Neural progenitor cell (in vitro differentiated cells): Measurements from ENCODE around the gene RGS5. TPM values are rescaled to one million over a fixed set of nuclear protein-coding genes. Genes with fewer than 3 reads are reported as not detected.

Experiments used
- DNase-seq: peaks from one replicate; pipeline ENCODE4 v3.0.0-alpha.2; 2016; ENCODE audit warnings: low spot score
- H2AFZ ChIP-seq: fragments of 200-600 bp; sonication (generic); replicated peaks from 2 replicates; pipeline ENCODE4 v1.6.1; 2016; ENCODE audit warnings: antibody characterized with exemption
- H3F3A ChIP-seq: fragments of 200-600 bp; sonication (generic); 2 replicates; pipeline ENCODE4 v1.6.1; 2016; ENCODE audit warnings: antibody characterized with exemption, low read depth
- H3K27ac ChIP-seq: fragments of 200-600 bp; sonication (generic); 2 replicates; pipeline ENCODE4 v1.5.1; 2016; ENCODE audit warnings: mild to moderate bottlenecking
- H3K27me3 ChIP-seq: fragments of 200-600 bp; sonication (generic); 2 replicates; pipeline ENCODE4 v1.6.1; 2016; ENCODE audit warnings: mild to moderate bottlenecking, moderate library complexity
- H3K36me3 ChIP-seq: fragments of 200-600 bp; sonication (generic); 2 replicates; pipeline ENCODE4 v1.5.1; 2016
- H3K4me1 ChIP-seq: fragments of 200-600 bp; sonication (generic); 2 replicates; pipeline ENCODE4 v1.6.1; 2016; ENCODE audit warnings: mixed run types
- H3K4me2 ChIP-seq: fragments of 200-600 bp; sonication (generic); 2 replicates; pipeline ENCODE4 v1.6.1; 2016
- H3K4me3 ChIP-seq: fragments of 200-600 bp; sonication (generic); 2 replicates; pipeline ENCODE4 v1.5.1; 2016
- H3K79me2 ChIP-seq: fragments of 200-600 bp; sonication (generic); 2 replicates; pipeline ENCODE4 v1.6.1; 2016; ENCODE audit warnings: low read depth
- H3K9ac ChIP-seq: fragments of 200-600 bp; sonication (generic); 2 replicates; pipeline ENCODE4 v1.6.1; 2016
- H3K9me3 ChIP-seq: fragments of 200-600 bp; sonication (generic); 2 replicates; pipeline ENCODE4 v1.5.1; 2016; ENCODE audit warnings: low read depth
- H4K20me1 ChIP-seq: fragments of 200-600 bp; sonication (generic); 2 replicates; pipeline ENCODE4 v1.6.1; 2016; ENCODE audit warnings: low read depth
- H3K27ac Mint-ChIP-seq: 3 replicates; pipeline ENCODE4 v1.8.0; 2021; ENCODE audit warnings: mixed read lengths
- H3K27me3 Mint-ChIP-seq: 2 replicates; pipeline ENCODE4 v1.8.0; 2022; ENCODE audit warnings: low read depth, mild to moderate bottlenecking, inconsistent platforms, moderate library complexity, mixed read lengths; ENCODE audit not compliant: insufficient read depth
- H3K36me3 Mint-ChIP-seq: 3 replicates; pipeline ENCODE4 v1.8.0; 2021; ENCODE audit warnings: mixed read lengths
- H3K4me1 Mint-ChIP-seq: 3 replicates; pipeline ENCODE4 v1.8.0; 2021; ENCODE audit warnings: mixed read lengths
- H3K4me3 Mint-ChIP-seq: 3 replicates; pipeline ENCODE4 v1.8.0; 2021; ENCODE audit warnings: mild to moderate bottlenecking, moderate library complexity, mixed read lengths
- H3K9me3 Mint-ChIP-seq: 3 replicates; pipeline ENCODE4 v1.8.0; 2020; ENCODE audit warnings: mixed read lengths
- EZH2 ChIP-seq: fragments of 200-600 bp; sonication (generic); IDR thresholded peaks from 2 replicates; pipeline ENCODE4 v1.6.1; 2017; ENCODE audit warnings: antibody characterized with exemption, mild to moderate bottlenecking, moderate library complexity
- EZH2phosphoT487 ChIP-seq: fragments of 200-600 bp; sonication (generic); IDR thresholded peaks from 2 replicates; pipeline ENCODE4 v1.6.1; 2017; ENCODE audit warnings: antibody characterized with exemption
- total RNA-seq: library from RNA; depleted of rRNA; stranded (reverse); fragments of >200 nt; gene quantifications from 2 replicates; pipeline ENCODE4 v1.2.3, GENCODE V29; 2015; ENCODE audit warnings: low replicate concordance
- TF ChIP-seq, protein P1 (sequence below): fragments of 200-600 bp; sonication (generic); IDR thresholded peaks from 2 replicates; pipeline ENCODE4 v1.5.1; 2017; ENCODE audit warnings: antibody characterized with exemption, mild to moderate bottlenecking

The RGS5 gene
- total RNA-seq, 1 donor from 2014 or later: 8.0 TPM

DNA sequence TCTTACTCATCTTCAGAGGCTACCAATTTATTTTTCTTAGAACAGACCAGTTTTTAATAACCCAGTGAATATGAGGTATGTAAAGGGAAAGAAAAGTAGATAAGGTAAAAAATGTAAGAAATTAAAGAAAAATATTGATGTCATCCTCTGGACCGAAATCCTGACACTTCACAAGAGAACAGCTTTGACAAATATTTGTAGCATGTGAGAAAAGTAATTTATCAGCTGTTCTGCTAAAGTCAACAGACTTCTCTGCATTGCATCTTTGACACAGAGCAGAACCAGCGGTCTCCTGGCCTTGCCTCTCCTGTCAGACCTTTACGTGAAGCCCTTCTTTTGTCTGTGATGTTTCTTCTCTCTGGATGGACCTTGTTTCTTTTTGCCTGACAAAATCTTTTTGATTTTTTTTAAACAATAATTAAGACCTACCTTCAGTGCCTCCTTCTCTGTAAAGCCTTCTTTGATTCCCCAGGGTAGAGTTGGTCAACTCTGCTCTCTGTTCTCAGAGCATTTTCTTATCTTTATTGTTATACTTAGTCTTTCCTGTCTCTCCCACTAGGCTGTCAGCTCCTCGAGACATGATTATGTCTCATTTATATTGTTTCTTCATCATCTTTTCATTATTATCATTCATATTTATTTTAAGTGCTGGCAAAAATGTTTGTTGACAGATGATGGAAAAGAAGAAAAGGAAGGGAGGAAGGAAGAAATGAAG lies 98.2 kb downstream of the RGS5 start:
- Mint-ChIP-seq H3K27me3 (peaks cover 3% of the 10 kb centered on the region), H3K4me3 (no peak overlapping the region), H3K4me1 (no peaks in the 10 kb centered on the region), H3K9me3 (no peaks in the 10 kb centered on the region), H3K27ac (no peak overlapping the region), H3K36me3 (no peaks in the 10 kb centered on the region)
- no peaks in the 10 kb centered on the region for H3K36me3 ChIP-seq
- no peak overlapping the region for H2AFZ ChIP-seq
- no peak overlapping the region for H3K4me3 ChIP-seq
- H3K79me2 ChIP-seq: no peaks in the 10 kb centered on the region
- no peak overlapping the region for H3K4me2 ChIP-seq
- no peaks in the 10 kb centered on the region for H4K20me1 ChIP-seq
- H3K4me1 ChIP-seq: no peaks in the 10 kb centered on the region
- H3K9ac ChIP-seq: no peak overlapping the region
- no peak overlapping the region for H3K27ac ChIP-seq
- no peak for DNase-seq
- no peaks in the 10 kb centered on the region for H3F3A ChIP-seq
- TF ChIP-seq, protein P1, sequence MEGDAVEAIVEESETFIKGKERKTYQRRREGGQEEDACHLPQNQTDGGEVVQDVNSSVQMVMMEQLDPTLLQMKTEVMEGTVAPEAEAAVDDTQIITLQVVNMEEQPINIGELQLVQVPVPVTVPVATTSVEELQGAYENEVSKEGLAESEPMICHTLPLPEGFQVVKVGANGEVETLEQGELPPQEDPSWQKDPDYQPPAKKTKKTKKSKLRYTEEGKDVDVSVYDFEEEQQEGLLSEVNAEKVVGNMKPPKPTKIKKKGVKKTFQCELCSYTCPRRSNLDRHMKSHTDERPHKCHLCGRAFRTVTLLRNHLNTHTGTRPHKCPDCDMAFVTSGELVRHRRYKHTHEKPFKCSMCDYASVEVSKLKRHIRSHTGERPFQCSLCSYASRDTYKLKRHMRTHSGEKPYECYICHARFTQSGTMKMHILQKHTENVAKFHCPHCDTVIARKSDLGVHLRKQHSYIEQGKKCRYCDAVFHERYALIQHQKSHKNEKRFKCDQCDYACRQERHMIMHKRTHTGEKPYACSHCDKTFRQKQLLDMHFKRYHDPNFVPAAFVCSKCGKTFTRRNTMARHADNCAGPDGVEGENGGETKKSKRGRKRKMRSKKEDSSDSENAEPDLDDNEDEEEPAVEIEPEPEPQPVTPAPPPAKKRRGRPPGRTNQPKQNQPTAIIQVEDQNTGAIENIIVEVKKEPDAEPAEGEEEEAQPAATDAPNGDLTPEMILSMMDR: no peak
- TF ChIP-seq EZH2 (no peak), EZH2phosphoT487 (no peak)
- no peaks in the 10 kb centered on the region for H3K27me3 ChIP-seq
- H3K9me3 ChIP-seq: no peaks in the 10 kb centered on the region

DNA sequence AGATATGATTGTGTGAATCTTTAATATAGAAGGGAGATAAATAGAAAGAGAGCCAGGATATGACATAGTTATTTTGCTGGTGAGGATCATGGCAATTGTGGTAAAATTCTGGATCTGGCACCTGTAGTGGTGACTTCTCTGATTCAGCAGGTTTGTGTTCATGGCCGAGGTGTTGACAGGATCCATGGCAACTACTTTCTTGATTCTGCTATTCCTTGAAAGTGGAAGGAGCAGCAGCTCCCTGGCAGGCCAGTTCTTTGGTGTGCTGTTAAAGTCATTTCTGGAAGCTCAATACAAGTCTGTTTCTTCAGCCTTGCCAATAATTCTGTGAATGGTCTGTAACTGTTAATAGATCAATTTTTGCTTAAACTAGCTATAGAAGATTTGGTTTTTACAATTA lies 100.1 kb downstream of the RGS5 start:
- no peaks in the 10 kb centered on the region for H3K79me2 ChIP-seq
- no peak overlapping the region for H3K27ac ChIP-seq
- no peaks in the 10 kb centered on the region for H3K27me3 ChIP-seq
- DNase-seq: no peak
- H3F3A ChIP-seq: no peaks in the 10 kb centered on the region
- no peaks in the 10 kb centered on the region for H3K9me3 Mint-ChIP-seq
- H3K4me2 ChIP-seq: no peak overlapping the region
- H4K20me1 ChIP-seq: no peaks in the 10 kb centered on the region
- no peaks in the 10 kb centered on the region for H3K36me3 ChIP-seq
- no peak overlapping the region for H3K4me3 Mint-ChIP-seq
- H3K27ac Mint-ChIP-seq: no peak overlapping the region
- no peak overlapping the region for H3K9ac ChIP-seq
- no peaks in the 10 kb centered on the region for H3K4me1 Mint-ChIP-seq
- no peaks in the 10 kb centered on the region for H3K36me3 Mint-ChIP-seq
- H3K9me3 ChIP-seq: no peaks in the 10 kb centered on the region
- TF ChIP-seq EZH2 (no peak), EZH2phosphoT487 (no peak)
- TF ChIP-seq, protein P1: no peak
- peaks cover 3% of the 10 kb centered on the region for H3K27me3 Mint-ChIP-seq
- H2AFZ ChIP-seq: no peak overlapping the region
- no peak overlapping the region for H3K4me3 ChIP-seq
- no peaks in the 10 kb centered on the region for H3K4me1 ChIP-seq

DNA sequence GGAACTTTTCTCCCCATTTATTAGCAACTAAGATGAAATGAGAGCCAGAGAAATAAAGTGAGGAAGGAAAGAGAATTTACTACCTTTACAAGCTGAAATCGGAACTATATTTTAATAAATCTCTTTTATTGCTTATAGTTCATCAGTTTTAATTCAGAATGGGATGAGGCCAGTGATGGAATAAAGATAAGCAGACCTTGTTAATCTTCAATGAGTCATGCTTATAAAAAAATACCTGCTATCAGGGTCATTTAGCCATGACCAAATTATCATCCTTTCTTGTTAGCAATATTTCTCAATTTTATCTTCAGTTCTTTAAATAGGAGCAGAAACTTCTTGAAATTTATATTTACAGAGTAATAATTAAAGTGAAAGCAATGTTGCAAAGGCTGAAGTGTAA lies 107.5 kb downstream of the RGS5 start:
- peaks cover 11% of the 10 kb centered on the region for H3K4me1 Mint-ChIP-seq
- no peak for DNase-seq
- no peaks in the 10 kb centered on the region for H3K36me3 Mint-ChIP-seq
- Histone ChIP-seq H3K9ac (no peak overlapping the region), H3K4me2 (no peak overlapping the region), H3K79me2 (no peaks in the 10 kb centered on the region), H2AFZ (no peak overlapping the region), H3K27me3 (no peaks in the 10 kb centered on the region), H3K27ac (no peak overlapping the region), H3K4me1 (peaks cover 8% of the 10 kb centered on the region), H3F3A (no peaks in the 10 kb centered on the region), H3K4me3 (no peak overlapping the region), H3K36me3 (no peaks in the 10 kb centered on the region), H3K9me3 (no peaks in the 10 kb centered on the region), H4K20me1 (no peaks in the 10 kb centered on the region)
- H3K27ac Mint-ChIP-seq: no peak overlapping the region
- no peak for TF ChIP-seq EZH2
- H3K4me3 Mint-ChIP-seq: no peak overlapping the region
- no peaks in the 10 kb centered on the region for H3K27me3 Mint-ChIP-seq
- no peaks in the 10 kb centered on the region for H3K9me3 Mint-ChIP-seq

DNA sequence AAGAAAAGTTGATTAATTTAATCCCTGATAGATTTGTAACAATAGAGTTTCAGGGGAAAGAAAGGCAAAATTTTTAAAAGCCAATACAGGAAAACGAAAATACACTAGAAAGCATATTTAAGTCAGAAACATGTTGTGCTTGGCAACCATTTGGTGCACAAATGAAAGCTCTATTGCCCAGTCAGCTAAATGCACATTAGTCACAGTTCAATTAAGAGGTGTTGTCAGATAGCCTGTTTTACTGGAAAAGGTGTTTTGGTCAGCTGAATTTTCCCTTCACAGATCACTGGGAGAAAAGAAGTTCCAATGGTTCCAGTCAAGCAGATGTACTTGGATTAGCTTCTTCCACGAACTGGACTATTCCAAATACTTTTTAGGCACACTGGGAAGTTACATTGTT lies 108.1 kb downstream of the RGS5 start:
- H2AFZ ChIP-seq: no peak overlapping the region
- no peaks in the 10 kb centered on the region for H4K20me1 ChIP-seq
- TF ChIP-seq EZH2 (no peak), EZH2phosphoT487 (no peak)
- TF ChIP-seq, protein P1: no peak
- H3K4me1 ChIP-seq: peaks cover 8% of the 10 kb centered on the region
- no peaks in the 10 kb centered on the region for H3F3A ChIP-seq
- Mint-ChIP-seq H3K4me3 (no peak overlapping the region), H3K4me1 (peaks cover 11% of the 10 kb centered on the region), H3K36me3 (no peaks in the 10 kb centered on the region), H3K9me3 (no peaks in the 10 kb centered on the region), H3K27ac (no peak overlapping the region), H3K27me3 (no peaks in the 10 kb centered on the region)
- H3K4me3 ChIP-seq: no peak overlapping the region
- DNase-seq: peak; percentile 2
- H3K27me3 ChIP-seq: no peaks in the 10 kb centered on the region
- no peak overlapping the region for H3K27ac ChIP-seq
- H3K9ac ChIP-seq: no peak overlapping the region
- no peaks in the 10 kb centered on the region for H3K36me3 ChIP-seq
- H3K9me3 ChIP-seq: no peaks in the 10 kb centered on the region
- no peak overlapping the region for H3K4me2 ChIP-seq
- H3K79me2 ChIP-seq: no peaks in the 10 kb centered on the region
